Measurements from ENCODE around the gene ZFX.

The ZFX gene

GRCh38 chrX:24257011-24257410, 107.5 kb downstream of the ZFX start:
- Histone ChIP-seq H3K4me2 (ENCODE audit: low read depth, low read length, poor library complexity, severe bottlenecking) (no peak overlapping the region), H3K9me3 (ENCODE audit: insufficient read depth, low read depth, low read length) (no peaks in the 10 kb centered on the region), H3K27me3 (ENCODE audit: insufficient read depth, low read length, poor library complexity, severe bottlenecking) (no peaks in the 10 kb centered on the region), H3K79me2 (ENCODE audit: insufficient read depth, low read length) (no peaks in the 10 kb centered on the region), H3K4me1 (ENCODE audit: insufficient read depth, low read length, poor library complexity, severe bottlenecking) (peaks cover 14% of the 10 kb centered on the region), H3K36me3 (ENCODE audit: insufficient read depth, low read length) (no peaks in the 10 kb centered on the region), H3K9me2 (replicated peaks; ENCODE audit: low read depth, low read length) (no peaks in the 10 kb centered on the region), H3F3A (ENCODE audit: low read depth) (no peaks in the 10 kb centered on the region), H3K4me3 (ENCODE audit: low read length, poor library complexity, severe bottlenecking) (no peak overlapping the region), H2AFZ (ENCODE audit: low read length) (no peak overlapping the region), H3K9ac (ENCODE audit: low read depth, low read length, poor library complexity, severe bottlenecking) (no peak overlapping the region), H4K20me1 (ENCODE audit: insufficient read depth, low read length, poor library complexity, severe bottlenecking) (no peaks in the 10 kb centered on the region)
- TF ChIP-seq EZH2phosphoT487 (IDR thresholded peaks at IDR 0.05; ENCODE audit: borderline replicate concordance) (no peak), CTCF (conservative IDR thresholded peaks at IDR 0.05; ENCODE audit: low read length) (no peak)

DNA sequence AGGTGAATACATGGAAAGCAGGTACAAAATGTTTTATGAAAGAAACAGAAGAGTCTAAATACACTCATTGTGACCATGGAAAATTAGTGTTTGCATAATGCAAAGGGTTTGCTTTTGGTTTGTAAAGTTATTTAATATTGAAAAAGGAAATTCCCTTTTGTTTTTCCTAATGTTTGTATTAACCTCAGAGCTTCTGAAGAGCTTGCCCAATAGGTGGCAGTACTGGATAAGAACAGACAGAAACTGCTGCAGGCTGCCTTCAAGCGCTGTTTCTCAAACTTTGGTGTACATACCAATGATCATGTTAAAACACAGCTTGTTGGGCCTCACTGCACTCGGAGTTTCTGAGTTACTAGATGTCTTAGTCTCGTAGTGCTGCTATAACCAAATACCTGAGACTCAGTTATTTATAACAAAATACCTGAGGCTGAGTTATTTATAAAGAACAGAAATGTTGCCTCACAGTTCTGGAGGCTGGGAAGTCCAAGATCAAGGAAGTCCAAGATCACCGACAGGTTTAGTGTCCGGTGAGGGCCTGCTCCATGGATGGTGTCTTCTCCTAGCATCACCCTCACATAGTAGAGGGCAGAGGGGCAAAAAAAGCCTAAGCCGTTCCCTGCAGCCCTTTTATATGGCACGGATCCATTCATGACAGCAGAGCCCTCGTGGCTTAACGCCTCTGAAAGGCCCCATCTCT, 110.2 kb downstream of the ZFX start:
- H3K4me2 ChIP-seq (ENCODE audit: low read depth, low read length, poor library complexity, severe bottlenecking), result no peak overlapping the region
- no peaks in the 10 kb centered on the region for H4K20me1 ChIP-seq (ENCODE audit: insufficient read depth, low read length, poor library complexity, severe bottlenecking)
- H3K9me2 ChIP-seq (replicated peaks; ENCODE audit: low read depth, low read length), result no peaks in the 10 kb centered on the region
- TF ChIP-seq CTCF (conservative IDR thresholded peaks at IDR 0.05; ENCODE audit: low read length) (peak; percentile 73), EZH2phosphoT487 (IDR thresholded peaks at IDR 0.05; ENCODE audit: borderline replicate concordance) (no peak)
- H3K4me1 ChIP-seq (ENCODE audit: insufficient read depth, low read length, poor library complexity, severe bottlenecking), result peaks cover 14% of the 10 kb centered on the region
- no peaks in the 10 kb centered on the region for H3K36me3 ChIP-seq (ENCODE audit: insufficient read depth, low read length)
- no peak overlapping the region for H3K9ac ChIP-seq (ENCODE audit: low read depth, low read length, poor library complexity, severe bottlenecking)
- no peaks in the 10 kb centered on the region for H3F3A ChIP-seq (ENCODE audit: low read depth)
- no peaks in the 10 kb centered on the region for H3K9me3 ChIP-seq (ENCODE audit: insufficient read depth, low read depth, low read length)
- no peaks in the 10 kb centered on the region for H3K79me2 ChIP-seq (ENCODE audit: insufficient read depth, low read length)
- H3K4me3 ChIP-seq (ENCODE audit: low read length, poor library complexity, severe bottlenecking), result no peak overlapping the region
- no peak overlapping the region for H2AFZ ChIP-seq (ENCODE audit: low read length)
- H3K27me3 ChIP-seq (ENCODE audit: insufficient read depth, low read length, poor library complexity, severe bottlenecking), result no peaks in the 10 kb centered on the region

- no peaks in the 10 kb centered on the region for H3K9me2 ChIP-seq (replicated peaks; ENCODE audit: low read depth, low read length)
- H3K9ac ChIP-seq (ENCODE audit: low read depth, low read length, poor library complexity, severe bottlenecking), result peak overlapping the region; percentile 43
- TF ChIP-seq CTCF (conservative IDR thresholded peaks at IDR 0.05; ENCODE audit: low read length) (no peak), EZH2phosphoT487 (IDR thresholded peaks at IDR 0.05; ENCODE audit: borderline replicate concordance) (no peak)
Measured at GRCh38 chrX:24260842-24261550, 111.5 kb downstream of the ZFX start.

More at GRCh38 chrX:24260842-24261550, 111.5 kb downstream of the ZFX start:
- H3K4me2 ChIP-seq (ENCODE audit: low read depth, low read length, poor library complexity, severe bottlenecking), result peak overlapping the region; percentile 57
- H3K4me3 ChIP-seq (ENCODE audit: low read length, poor library complexity, severe bottlenecking), result peak overlapping the region; percentile 52
- no peaks in the 10 kb centered on the region for H3K79me2 ChIP-seq (ENCODE audit: insufficient read depth, low read length)
- H4K20me1 ChIP-seq (ENCODE audit: insufficient read depth, low read length, poor library complexity, severe bottlenecking), result no peaks in the 10 kb centered on the region
- H3K27me3 ChIP-seq (ENCODE audit: insufficient read depth, low read length, poor library complexity, severe bottlenecking), result no peaks in the 10 kb centered on the region
- peak overlapping the region; percentile 54; the same call in 1 of the 2 replicates for H2AFZ ChIP-seq (ENCODE audit: low read length)
- no peaks in the 10 kb centered on the region for H3K36me3 ChIP-seq (ENCODE audit: insufficient read depth, low read length)
- H3K4me1 ChIP-seq (ENCODE audit: insufficient read depth, low read length, poor library complexity, severe bottlenecking), result peaks cover 14% of the 10 kb centered on the region
- no peaks in the 10 kb centered on the region for H3F3A ChIP-seq (ENCODE audit: low read depth)
- no peaks in the 10 kb centered on the region for H3K9me3 ChIP-seq (ENCODE audit: insufficient read depth, low read depth, low read length)

All from Loucy (cell line).